Measurements from ENCODE around the gene ALOX5. TPM values are rescaled to one million over a fixed set of nuclear protein-coding genes. Genes with fewer than 3 reads are reported as not detected.

ALOX5 gene
- total and polyA plus RNA-seq, 5 experiments from 2014 or later: 0.29 to 12.7 (median 1.8) TPM

Other genes starting within 250 kb of the ALOX5 start
- gene OR13A1, start 58.6 kb upstream of the ALOX5 start, total RNA-seq: under 1 TPM in 1 of 2 experiments, not detected in 1; 0.29 TPM
- gene OR13A1, start 58.6 kb upstream of the ALOX5 start, polyA plus RNA-seq: under 1 TPM in 1 of 3 donors, not detected in 2; 0.15 TPM

All from naive thymus-derived CD8-positive, alpha-beta T cell (primary cell).